Measurements from ENCODE around the gene TMCC1.
A peak's percentile ranks its signal among the peaks of the same experiment; 100 is the strongest.
"Not testable (repeated sequence)": the region's sequence is repeated elsewhere in the genome, so short reads cannot be mapped to it uniquely, and the experiment has no call there.

TMCC1 gene

DNA sequence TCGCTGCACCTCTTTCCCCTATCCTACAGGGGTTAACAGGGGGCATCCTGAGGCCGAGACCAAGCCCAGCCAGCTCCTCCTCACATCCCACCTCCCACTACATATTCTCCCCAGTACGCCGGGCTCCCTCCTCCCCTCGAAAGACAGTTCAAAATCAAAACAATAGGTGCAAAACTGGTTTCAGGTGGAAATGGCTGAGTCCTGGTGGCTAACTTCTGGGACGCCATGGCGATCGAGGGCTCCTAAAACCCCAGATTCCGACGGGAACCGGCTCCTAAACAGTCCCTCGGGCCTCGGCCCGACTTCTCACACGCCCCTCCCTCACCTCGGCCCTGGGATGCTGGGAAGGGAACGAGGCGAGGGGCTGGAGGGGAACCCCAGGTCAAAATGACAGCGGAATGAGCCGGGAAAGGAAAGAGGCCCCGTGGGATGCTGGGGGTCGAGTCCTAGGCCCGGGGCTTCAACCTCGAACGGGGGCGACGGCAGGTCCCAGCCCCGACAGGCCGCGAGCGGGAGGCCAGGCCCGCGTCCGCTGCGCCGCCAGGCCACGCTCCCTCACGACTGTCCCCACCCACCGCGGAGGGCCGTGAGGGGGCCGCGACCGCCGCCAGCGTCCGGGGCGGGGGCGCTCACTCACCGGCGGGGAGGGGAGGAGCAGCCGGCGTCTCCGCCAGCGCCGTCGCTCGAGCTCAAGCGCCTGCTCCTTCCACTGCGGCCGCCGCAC is 492 bp downstream of the TMCC1 start:
- DNase-seq (ENCODE audit: low spot score), result peak; percentile 72

DNA sequence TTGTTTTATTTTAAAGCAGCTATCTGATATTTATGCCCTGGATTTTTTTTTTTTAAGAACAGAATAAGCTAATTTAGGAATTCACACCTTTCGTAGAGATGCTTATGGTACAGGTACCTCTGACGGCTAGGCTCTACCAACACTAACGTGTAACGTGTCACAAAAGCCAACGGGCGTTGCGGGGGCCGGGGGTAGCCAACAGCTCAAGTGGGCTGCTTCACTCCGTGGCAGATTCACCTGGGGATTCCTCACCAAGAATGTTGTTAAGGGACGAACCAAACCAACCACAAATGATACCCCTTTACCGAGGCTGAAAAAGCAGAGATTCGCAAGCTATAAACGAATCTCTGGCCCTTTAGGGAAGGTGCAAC is 1.0 kb downstream of the TMCC1 start:
- no peak for DNase-seq (ENCODE audit: low spot score)

DNA sequence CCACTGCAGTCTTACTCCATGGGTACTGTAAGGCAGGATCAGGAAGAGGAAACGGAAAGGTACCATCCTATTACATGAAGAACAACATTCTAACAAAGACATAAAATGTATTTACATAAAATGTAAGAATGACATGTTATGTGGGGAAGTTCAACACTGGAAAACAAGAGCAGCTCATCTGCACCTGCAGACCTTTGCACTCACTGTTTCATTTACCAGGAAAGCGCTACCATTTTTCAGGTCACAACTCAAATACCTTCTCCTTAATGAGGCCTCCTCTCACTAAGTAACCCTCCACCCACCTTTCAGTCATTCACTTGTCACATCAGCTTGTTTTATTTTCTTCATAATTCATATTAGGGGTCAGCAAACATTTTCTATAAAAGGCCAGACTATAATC is 2.6 kb downstream of the TMCC1 start:
- no peak for DNase-seq (ENCODE audit: low spot score)

DNA sequence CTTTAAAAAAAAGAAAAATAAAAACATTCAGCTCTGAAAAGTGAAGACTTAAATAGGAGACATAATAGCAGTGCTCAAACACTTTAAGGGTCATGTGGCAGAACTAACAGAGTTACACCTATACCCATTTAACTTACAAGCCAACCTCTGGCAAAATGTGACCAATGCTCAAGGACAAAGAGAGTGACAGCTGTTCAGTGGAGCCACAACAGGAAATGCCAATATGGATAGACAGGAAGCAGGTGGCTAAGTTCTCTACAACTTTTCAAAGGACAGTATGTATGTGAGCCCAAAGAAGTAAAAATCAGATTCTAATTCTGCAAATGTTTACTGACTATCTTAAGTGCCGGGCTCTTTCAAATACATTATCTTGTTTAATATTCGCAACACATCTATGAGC is 3.4 kb downstream of the TMCC1 start:
- DNase-seq (ENCODE audit: low spot score), result peak; percentile 63

DNA sequence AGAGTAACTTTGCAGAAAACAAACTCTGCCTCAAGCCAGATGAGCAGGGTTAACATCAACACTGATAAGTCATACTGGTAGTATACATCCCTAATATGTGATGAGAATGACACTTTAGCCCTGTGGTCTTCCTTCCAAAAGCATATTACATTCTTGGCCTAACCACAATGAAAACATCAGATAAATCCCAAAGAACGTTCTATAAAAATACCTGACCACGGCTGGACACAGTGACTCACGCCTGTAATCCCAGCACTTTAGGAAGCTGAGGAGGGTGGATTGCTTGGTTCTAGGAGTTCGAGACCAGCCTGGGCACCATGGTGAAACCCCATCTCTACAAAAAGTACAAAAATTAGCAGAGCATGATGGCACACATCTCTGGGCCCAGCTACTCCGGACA is 4.7 kb downstream of the TMCC1 start:
- DNase-seq (ENCODE audit: low spot score), result peak; percentile 85

DNA sequence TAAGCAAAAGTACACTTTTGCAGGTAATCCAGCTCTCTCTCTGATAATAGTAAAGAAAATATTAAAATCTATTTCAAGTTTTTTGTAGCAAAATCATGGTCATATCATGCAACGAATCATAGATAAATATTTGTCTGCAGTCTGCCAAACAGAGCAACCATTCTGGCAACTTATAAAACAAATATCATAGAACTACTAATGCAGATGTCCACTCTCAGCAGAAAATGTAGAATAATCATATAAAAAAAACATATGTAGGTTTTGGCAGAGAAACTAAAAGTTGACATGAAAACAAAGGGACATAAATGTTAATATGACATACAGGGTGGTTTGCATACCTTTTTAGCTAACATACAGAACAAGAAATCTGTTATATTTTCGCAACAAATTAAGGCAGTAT is 12.2 kb downstream of the TMCC1 start:
- no peak for DNase-seq (ENCODE audit: low spot score)

DNA sequence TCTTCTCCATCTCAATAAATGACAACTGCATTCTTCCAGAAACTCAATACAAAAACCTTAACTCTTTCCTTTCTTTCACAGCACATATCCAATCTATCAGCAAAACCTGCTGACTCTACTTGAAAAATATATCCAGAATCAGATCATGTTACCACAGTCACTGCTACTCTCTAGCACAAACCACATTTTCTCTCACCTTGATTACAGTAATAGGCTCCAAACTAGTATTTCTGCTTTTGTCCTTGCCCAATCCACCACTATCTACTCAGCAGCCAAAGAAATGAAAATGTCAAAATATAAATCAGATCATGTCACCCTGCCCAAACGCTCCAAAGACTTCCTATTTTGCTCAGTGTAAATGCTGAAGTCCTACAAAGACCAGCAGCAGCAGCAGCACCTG is 15.2 kb downstream of the TMCC1 start:
- no peak for DNase-seq (ENCODE audit: low spot score)

DNA sequence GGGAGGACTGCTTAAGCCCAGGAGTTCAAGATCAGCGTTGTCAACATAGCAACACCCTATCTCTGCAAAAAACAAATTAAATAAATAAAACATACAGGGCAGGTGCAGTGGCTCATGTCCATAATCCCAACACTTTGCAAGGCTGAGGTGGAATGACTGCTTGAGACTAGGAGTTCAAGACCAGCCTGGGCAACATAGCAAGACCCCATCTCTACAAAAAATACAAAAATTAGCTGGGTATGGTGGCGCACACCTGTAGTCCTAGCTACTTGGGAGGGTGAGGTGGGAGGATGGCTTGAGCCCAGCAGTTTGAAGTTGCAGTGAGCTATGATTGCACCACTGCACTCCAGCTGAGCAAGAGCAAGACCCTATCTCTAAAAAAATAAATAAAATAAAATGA is 19.0 kb downstream of the TMCC1 start:
- not testable (repeated sequence) for DNase-seq (ENCODE audit: low spot score)

DNA sequence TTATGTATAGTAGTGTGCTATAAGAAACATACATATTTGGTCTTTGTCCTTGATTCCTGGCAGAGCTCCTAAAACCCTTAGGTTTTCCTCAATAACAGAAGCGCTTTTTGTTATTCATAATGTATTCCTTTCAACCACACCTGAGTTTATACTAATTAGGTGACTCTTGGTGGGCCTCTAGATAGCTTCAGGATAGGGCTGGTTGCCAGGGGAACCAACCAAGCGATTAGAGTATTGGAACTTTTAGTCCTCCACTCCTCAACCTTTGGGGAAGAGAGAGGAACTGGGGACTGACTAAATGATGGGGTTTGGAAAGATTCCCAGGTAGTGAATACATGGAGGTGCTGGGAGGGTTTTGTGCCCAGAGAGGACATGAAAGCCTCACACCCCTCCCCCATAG is 24.6 kb downstream of the TMCC1 start:
- DNase-seq (ENCODE audit: low spot score), result no peak

DNA sequence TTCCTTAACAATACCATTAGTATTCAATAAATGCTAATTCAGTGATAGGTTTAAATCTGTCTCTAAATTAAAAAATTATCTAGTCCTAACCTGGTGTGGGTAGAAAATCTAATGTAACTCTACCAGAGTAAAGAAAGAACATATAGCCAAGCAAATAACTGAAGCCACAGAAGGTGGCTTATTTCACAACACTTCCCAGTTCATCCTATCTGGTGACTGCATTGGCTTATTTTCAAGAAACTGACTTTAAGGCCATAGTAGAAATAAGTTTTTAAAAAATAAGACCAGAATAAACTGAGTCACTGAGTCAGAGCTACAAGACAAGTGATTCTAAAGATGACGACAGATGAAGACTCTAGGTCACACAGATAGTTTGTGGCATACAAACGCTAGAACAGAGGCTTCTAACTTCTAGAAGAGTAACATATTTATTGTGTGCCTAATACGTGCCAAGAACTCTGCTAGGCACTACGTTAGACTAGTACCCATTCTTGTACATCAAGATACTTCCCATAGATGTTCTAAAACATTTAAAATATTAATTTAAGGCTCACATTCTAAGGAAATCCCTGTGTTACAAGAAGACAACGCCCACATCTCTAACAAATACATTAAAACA is 25.9 kb downstream of the TMCC1 start:
- no peak for DNase-seq (ENCODE audit: low spot score)

DNA sequence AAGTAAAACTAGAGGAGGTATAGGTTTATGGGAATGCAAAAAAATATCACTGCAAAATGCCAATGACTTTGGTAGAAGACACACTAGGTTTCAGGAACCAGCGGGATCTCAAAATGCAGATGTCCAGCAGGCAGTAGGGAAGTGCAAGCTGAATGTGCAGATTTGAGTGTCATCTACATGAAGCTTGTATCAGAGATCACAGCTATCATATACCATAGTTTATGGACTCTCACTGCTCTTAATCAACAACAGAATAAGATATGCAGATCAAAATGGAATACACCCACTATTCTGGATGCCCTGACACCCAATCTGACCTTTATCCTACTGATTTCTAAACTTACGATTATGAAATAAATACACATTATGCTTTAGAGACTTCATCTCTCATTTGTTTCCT is 27.7 kb downstream of the TMCC1 start:
- DNase-seq (ENCODE audit: low spot score), result no peak

DNA sequence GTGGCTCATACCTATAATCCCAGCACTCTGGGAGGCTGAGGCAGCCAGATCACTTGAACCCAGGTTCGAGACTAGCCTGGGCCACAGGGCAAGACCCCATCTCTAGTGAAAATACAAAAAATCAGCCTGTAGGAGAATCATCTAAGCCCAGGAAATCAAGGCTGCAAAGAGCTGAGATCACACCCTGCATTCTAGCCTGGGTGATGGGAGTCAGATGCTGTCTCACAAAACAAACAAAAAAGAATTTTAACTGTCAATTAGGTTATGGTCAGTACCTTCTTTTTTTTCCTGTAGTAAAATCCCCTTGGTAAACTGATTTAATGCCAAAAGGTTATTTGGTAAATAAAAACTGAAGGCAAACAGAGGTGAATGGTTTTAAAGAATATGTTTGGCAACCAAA is 29.0 kb downstream of the TMCC1 start:
- DNase-seq (ENCODE audit: low spot score), result no peak

DNA sequence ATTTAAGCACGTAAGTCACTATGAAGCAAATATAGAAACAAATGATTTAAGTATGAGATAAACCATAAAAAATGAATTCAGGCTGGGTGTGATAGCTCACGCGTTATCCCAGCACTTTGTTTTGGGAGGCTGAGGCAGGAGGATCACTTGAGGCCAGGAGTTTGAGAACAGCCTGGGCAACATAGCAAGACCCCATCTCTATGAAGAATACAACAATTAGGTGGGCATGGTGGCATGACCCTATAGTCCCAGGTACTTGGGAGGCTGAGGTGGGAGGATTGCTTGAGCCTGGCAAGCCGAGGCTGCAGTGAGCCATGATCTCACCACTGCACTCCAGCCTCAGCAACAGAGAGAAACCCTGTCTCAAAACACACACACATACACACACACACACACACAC is 34.2 kb downstream of the TMCC1 start:
- DNase-seq (ENCODE audit: low spot score), result no peak

DNA sequence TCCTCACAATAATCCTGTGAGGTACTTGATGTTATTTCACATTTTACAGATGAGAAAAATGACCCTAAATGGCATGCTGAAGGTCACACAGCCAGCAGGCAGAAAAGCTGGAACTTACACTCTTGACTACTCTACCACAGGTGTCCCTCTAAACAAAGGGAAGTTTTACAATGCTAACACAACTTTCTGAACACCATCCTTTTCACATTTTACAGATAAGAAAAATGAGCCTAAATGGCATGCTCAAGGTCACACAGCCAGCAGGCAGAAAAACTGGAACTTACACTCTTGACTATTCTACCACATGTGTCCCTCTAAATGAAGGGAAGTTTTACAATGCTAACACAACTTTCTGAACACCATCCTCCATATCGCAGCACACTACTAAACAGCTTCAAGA is 35.6 kb downstream of the TMCC1 start:
- DNase-seq (ENCODE audit: low spot score), result no peak

DNA sequence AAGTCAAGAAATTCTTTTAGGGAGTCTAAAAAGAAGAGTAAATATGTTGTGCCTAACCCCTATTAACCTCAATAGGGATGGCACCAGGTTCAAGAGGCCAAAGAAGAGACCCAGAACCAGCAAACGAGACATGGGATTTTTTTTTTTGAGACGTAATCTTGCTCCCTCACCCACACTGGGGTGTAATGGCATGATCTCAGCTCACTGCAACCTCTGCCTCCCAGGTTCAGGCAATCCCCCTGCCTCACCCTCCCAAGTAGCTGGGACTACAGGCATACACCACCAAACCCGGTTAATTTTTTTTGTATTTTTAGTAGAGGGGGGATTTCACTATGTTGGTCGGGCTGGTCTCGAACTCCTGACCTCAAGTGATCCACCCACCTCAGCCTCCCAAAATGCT is 36.7 kb downstream of the TMCC1 start:
- DNase-seq (ENCODE audit: low spot score), result not testable (repeated sequence)

DNA sequence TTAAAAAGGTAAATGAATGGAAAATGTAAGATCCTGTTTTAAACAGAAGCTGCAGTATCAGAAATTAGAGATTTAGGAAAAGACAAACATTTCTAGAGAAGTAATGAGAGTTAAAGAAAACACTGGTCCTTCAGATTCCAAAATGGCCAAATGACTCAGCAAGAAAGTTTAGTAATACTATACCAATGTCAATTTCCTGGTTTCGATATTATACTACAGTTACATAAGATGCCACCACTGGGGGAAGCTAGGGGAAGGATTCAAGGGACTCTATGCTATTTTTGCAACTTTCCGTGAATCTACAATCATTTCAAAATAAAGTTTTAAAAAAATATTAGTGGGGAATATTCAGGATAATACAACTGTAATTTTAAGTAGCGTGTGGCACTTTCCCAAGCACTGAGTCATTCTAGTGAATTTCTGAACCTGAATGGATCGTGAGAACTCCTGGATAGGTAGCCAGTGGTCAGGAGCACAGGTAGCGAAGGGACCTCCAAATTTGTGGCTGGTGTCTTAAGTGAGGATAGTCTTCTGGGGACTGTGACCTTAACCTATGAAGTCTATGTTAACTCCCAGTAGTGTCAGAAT is 37.6 kb downstream of the TMCC1 start:
- DNase-seq (ENCODE audit: low spot score), result no peak

DNA sequence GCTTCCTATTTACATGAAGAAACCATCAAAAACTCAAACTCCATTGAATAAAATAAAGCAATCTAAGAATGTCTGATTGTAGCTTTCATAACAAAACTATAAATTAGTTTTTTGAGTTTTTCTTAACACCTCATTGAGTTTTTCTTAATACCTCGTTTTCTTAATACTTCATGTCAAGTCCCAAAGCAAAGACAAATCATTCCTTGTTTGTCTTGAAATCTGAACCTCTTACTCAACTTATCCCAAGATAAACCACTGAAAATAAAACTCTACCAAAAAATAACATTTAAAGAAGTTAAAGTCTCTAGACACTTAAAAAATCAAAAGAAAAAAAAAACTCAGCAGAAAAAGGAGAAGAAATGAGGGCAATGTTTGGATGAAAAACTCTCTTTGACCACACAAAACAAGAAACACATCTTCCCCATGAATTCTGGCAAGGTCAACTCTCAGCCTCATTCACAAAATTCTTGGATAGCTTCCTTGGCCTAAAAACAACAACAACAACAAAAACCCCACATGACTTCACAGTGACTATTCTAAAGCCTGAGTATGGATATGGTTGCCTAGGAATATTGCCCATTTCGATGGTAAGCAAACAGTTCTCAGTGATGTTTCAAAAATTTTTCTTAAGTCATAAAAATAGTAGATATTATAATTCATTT is 38.2 kb downstream of the TMCC1 start:
- no peak for DNase-seq (ENCODE audit: low spot score)

DNA sequence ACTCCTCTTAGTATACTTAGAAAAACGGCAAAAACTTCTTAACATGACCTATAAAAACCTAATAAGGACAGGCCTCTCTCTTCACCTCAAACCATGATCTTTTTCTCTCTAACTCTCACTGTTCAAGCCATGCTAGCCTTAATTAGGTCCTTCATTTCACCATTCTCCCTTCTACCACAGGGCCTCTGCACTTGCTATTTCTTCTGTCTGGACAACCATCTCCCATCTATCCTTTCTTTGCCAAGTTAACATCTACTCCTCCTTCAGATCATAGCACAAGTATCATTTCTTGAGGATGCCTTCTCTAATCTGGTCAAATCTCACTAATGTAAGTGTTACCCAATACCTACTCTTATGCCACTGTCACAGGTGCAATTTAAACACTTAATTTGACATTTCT is 39.1 kb downstream of the TMCC1 start:
- DNase-seq (ENCODE audit: low spot score), result no peak

DNA sequence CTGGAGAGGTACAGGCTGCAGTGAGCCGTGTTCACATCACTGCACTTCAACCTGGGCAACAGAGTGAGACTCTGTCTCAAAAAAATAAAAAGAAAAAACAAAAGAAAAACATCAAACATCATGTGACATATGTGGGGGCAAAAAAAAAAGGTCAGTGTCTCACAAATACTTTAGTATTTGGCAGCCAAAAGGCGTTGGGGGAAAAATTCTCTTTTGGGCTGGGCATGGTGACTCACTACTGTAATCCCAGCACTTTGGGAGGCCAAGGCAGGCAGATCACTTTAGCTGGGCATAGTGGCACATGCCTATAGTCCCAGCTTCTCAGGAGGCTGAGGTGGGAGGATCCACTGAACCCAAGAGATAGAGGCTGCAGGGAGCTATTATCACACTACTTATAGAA is 47.6 kb downstream of the TMCC1 start:
- DNase-seq (ENCODE audit: low spot score), result no peak

DNA sequence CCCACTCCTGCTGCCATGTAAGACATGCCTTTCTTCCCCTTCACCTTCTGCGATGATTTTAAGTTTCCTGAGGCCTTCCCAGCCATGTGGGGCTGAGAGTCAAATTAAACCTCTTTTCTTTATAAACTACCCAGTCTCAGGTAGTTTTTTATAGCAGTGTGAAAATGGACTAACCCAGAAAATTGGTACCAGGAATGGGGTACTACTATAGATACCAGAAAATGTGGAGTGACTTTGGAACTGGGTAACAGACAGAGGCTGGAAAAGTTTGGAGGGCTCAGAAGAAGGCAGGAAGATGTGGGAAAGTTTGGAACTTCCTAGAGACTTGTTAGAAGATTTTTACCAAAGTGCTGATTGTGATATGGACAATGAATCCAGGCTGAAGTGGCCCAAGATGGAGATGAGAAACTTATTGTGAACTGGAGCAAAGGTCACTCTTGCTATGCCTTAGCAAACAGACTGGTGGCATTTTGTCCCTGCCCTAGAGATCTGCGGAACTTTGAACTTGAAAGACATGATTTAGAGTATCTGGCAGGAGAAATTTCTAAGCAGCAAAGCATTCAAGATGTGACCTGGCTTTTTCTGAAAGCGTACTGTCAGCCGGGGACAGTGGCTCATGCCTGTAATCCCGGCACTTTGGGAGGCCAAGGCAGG is 52.7 kb downstream of the TMCC1 start:
- no peak for DNase-seq (ENCODE audit: low spot score)

DNA sequence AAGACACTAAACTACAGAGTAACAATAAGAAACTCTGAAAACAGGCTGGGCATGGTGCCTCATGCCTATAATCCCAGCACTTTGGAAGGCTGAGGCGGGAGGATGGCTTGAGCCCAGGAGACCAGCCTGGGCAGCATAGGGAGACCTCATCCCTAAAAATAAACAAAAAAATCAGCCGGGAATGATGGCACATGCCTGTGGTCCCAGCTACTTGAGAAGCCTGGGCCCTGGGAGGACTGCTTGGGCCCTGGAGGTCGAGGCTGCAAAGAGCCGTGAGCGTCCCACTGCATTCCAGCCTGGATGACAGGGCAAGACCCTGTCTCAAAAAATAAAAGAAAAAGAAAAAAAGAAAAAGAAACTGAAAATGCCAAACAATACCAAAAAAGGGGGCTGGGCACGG is 55.4 kb downstream of the TMCC1 start:
- DNase-seq (ENCODE audit: low spot score), result no peak

DNA sequence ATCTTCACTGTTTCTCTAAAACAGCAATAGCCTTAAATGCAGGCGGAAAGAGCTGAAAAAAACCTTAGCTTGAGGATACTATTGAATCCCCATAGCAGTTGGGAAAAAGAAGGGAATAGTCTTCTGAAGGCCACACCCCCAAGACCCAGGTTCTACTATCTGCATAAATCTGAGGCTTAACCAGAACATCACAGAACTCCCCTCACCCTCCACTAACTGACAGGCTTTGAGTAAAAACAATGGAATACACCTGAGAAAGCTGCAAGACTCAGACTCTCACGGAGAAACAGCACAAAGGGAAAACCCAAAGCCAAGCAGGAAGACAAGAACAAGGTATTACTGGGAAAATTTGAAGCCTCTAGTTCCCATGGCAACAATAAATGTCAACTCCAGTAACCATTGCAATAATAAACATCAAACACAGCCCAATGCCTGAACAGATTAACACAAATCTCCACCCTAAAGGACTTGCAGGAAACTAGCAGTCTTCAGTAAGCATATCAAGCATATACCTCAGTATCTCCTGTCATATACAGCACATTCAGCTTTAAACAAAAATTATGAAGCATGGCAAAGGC is 56.4 kb downstream of the TMCC1 start:
- DNase-seq (ENCODE audit: low spot score), result no peak

Data from SW480 (cell line).